GM18502 (cell line): ENCODE measurements around the gene CGN.

Experiments used
- ATAC-seq: cut with Tn5 transposase; IDR thresholded peaks from one replicate; pipeline ENCODE4 v1.9.1; 2021; ENCODE audit warnings: mild to moderate bottlenecking; ENCODE audit not compliant: unreplicated experiment, poor library complexity

The CGN gene

GRCh38 chr1:151495316-151495715 is 15.9 kb upstream of the CGN start:
- ATAC-seq: no peak

GRCh38 chr1:151499365-151499764 is 11.8 kb upstream of the CGN start:
- no peak for ATAC-seq

DNA sequence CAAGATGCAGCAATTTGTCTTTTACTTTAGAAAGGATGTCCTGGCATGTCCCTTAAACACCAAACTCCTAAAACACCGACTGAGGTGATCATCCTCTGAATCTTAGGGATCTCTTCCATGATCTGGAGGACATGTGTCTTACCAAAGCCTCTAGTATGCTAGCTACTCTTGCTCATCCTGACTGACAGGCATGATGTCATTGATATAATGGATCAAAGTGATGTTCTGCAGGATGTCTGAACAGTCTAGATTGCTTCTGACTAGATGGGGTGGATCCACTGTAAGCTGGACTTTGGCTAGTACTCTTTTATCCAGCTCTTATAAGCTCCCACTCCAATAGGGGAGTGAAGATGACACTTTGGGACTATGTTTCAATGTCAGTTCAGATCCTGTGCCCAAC is 11.3 kb upstream of the CGN start:
- ATAC-seq: no peak

DNA sequence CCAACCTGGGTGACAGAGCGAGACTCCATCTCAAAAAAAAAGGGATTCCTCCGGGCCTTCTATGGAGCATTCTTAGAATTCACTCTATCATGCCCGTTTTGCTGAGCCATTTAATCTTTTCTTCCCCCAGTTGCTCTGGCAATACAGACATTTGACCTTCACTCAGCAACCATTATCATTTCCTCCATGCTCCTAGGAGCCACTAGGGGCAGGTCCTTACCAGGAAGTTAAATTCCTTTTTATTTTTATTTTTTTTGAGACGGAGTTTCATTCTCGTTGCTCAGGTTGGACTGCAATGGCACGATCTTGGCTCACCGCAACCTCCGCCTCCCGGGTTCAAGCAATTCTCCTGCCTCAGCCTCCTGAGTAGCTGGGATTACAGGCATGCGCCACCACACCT is 9.7 kb upstream of the CGN start:
- ATAC-seq: no peak

DNA sequence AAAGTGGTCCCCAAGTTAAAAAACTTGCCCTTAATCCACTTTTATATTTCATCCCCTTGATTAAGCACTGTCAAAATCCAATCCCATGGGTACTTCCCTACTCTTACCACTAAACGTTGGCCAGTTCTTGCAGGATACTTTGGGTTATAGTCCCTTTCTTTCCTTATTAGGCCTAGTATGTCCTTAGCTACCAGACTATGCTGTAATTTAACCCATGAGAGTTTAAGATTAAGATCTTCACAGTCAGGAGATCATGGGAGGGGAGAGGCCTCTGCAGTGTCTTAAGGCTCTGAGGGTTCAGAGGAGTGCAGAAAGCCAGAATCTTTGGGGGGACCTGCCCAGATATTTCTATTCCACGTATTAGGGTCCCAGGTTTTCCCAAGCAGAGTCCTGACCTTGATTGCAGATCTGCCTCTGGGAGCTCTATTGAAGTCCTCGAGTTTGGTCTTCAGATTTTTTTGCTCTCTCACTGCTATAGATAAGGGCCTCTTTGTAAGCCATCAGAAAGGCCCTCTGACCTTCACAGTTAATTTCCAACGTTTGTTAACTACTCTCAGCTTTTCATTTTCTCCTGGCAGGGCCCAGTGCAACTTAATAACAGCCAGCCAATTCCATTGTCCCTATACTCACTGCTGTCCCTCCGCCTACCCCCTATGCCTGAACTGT is 9.0 kb upstream of the CGN start:
- ATAC-seq: no peak

- ATAC-seq: no peak
Observed at GRCh38 chr1:151502859-151503780, 8.1 kb upstream of the CGN start.

DNA sequence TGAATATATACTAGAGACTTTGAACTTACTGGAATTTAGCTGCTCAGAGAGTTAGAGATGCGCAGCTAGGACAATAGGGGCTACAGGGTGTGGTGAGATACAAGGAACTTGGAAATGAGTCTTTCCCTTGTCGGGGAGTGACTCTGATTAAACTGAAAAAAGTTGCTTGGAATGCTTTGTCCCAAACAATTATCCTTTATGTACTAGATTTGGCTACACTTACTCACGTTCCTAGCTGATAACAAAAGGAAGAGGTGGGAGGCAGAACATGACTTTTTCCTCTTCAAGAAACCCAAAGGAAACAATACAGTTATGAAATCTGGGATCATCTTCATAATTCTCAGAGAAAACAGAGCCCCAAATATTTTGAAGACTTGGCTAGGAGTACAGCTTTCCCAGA is 6.9 kb upstream of the CGN start:
- ATAC-seq: no peak

DNA sequence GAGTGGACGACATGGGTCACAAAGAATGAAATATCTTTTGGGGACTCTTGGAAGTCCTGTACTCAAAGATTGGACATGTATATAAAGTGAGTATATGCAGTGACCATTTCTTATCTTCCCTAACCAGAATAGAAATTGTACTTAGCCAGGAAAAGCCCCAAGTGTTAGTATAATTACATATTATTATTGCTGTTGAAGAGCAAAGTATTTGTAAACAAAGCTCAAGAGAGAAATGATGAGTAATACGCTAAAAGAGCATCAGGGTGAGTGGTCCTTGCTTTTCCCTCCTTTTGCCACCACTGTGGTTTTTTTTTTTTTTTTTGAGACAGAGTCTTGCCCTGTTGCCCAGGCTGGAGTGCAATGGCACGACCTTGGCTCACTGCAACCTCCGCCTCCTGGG is 6.4 kb upstream of the CGN start:
- ATAC-seq: no peak

- ATAC-seq: no peak
Observed at GRCh38 chr1:151508833-151509232, 2.4 kb upstream of the CGN start.

DNA sequence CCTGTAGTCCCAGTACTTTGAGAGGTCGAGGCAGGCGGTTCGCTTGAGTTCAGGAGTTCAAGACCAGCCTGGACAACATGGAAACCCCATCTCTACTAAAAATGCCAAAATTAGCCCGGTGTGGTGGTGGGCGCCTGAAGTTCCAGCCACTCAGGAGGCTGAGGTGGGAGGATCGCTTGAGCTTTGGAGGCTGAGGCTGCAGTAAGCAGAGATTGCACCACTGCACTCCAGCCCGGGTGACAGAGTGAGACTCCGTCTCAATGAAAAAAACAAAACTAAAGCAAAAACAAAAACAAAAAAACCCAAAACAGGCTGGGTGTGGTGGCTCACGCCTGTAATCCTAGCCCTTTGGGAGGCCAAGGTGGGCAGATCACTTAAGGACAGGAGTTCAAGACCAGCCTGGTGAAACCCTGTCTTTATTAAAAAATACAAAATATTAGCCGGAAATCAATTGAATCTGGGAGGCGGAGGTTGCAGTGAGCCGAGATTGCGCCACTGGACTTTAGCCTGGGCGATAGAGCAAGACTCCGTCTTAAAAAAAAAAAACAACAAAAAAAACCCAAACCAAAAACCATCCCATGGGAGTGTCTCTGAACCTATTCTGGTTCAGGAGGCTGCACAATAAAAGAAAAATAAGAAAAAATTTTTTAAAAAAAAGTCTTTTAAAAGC is 1.7 kb upstream of the CGN start:
- ATAC-seq: no peak

GRCh38 chr1:151510020-151510405 is 1.2 kb upstream of the CGN start:
- no peak for ATAC-seq

GRCh38 chr1:151510614-151510956 is 602 bp upstream of the CGN start:
- no peak for ATAC-seq

DNA sequence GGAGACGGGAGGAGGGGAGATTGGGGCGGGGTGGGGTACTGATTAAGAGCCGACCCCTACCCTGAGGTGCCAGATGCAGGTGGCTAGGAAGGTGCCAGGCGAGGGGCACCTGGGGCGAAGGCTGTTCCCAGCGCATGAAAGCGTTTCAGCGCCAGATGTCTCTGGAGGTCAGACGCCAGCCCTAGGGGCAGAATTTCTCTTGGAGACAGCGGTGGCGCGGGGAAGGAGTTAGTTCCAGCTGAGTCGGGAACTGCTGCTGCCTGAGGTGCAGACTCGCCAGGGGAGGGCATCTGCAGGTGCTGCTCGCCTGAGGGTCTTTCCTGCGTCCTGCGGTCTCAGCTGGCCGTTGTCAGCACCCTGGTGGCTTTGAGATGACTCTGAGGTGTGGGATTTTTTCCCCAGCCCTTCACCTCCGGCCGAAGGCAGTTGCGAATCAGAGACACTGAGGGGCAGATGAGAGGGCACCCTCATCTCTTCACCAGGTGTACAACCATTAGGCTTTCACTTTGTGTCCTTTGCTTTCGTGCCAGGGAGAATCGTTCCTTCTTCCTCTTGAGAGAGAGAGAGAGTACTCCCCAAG is 539 bp downstream of the CGN start:
- no peak for ATAC-seq

DNA sequence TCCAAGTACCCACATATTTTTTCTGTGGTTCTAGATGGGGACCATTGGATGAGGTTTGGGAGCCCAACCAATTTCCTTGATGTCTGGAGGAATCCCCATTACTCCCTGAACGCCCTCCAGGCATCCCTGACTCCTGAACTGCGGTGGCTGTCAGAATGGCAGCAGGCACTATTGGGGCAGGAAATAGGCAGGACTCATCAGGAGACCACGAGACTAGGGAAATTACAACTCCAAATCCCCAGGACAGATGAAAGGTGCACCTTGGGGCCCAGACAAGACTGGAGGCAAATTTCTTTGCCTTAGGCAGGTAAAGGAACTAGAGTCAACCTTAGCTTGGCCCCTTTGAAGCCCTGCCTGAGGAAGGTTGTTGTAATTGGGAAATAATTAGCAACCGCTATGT is 1.1 kb downstream of the CGN start:
- ATAC-seq: no peak

GRCh38 chr1:151512801-151513625 is 1.8 kb downstream of the CGN start:
- ATAC-seq: no peak

- ATAC-seq: no peak
Observed at GRCh38 chr1:151513626-151514121, 2.5 kb downstream of the CGN start.

DNA sequence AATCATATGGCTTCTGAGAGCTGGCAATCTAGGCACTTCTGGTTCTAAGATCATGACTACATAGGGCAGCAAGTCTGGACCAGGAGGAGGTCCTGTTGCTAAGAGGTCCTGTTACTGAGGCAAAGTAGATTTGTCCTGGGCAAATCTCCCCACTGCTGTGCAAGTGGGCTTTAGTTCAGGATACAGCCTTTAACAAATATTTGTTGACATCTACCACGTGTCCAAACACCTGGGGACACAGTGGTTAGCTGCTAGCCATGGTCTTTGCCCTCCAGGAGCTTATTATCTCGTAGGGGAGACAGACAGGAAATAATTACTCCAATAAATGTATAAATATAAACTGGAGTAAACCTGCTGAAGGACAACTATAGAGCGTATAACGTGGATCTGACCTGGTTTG is 3.2 kb downstream of the CGN start:
- ATAC-seq: no peak

DNA sequence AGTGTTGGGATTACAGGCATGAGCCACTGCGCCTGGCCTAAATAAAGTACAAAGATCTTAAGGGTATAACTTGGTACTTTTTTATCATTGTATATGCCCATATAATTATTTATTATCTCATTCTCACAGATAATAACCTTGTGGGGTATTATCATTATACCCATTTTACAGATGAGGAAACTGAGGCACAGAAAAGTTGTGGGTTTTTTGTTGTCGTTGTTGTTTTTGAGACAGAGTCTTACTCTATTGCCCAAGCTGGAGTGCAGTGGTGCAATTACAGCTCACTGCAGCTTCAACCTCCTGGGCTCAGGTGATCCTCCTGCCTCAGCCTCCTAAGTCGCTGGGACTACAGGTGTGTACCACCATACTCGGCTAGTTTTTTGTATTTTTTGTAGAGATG is 4.1 kb downstream of the CGN start:
- ATAC-seq: no peak

DNA sequence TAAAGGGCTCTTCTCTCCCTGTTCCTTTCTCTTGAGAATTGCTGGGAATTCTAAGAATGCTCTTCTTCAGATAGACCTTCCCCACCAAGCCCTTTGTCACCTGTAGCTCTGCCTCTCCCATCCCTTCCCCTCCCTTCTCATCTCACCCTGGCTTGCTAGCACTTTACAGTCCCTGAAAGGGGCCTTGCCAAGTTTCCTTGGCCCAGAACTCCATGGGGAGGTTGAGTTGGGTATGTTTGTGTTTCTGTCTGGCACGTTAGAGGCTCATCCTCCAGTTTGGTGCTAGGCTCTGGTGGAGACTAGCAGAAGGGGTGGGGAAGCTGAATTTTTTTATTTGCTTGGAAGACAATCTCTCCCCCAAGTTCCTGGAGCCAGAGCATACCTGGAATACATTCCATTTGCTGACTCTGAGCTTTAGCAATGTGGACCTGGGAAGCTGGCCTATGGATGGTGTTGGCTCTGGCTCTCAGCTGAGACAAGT is 4.9 kb downstream of the CGN start:
- ATAC-seq: no peak

- no peak for ATAC-seq
Observed at GRCh38 chr1:151518431-151518830, 7.2 kb downstream of the CGN start.
